GM12801 (cell line): ENCODE measurements around the gene DNAH14.

Source experiments
- TF ChIP-seq, protein P1 (sequence below): IDR thresholded peaks from one replicate; pipeline ENCODE4 v1.5.1; 2011; ENCODE audit warnings: control low read depth; ENCODE audit not compliant: insufficient read length; ENCODE audit errors: extremely low read depth

DNAH14 gene

DNA sequence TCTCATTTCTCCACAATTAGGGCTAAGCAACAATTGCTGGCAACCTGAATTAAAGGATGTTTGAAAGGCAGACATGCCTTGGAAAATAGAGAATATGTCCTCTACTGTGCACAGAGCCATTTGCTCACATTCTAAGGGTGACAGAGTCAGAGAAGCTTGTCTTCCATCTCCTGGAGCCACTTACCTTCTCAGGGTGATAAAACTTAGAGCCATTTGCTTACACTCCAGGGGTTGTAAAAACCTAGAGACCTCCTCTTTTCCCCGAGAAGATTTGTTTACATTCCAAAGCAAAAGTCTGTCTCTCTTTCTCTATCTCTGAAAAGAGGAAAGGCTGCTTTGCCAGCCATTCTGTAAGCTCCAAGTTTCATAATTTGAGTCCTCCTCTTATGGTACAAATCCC, 437.1 kb downstream of the DNAH14 start:
- TF ChIP-seq, protein P1, sequence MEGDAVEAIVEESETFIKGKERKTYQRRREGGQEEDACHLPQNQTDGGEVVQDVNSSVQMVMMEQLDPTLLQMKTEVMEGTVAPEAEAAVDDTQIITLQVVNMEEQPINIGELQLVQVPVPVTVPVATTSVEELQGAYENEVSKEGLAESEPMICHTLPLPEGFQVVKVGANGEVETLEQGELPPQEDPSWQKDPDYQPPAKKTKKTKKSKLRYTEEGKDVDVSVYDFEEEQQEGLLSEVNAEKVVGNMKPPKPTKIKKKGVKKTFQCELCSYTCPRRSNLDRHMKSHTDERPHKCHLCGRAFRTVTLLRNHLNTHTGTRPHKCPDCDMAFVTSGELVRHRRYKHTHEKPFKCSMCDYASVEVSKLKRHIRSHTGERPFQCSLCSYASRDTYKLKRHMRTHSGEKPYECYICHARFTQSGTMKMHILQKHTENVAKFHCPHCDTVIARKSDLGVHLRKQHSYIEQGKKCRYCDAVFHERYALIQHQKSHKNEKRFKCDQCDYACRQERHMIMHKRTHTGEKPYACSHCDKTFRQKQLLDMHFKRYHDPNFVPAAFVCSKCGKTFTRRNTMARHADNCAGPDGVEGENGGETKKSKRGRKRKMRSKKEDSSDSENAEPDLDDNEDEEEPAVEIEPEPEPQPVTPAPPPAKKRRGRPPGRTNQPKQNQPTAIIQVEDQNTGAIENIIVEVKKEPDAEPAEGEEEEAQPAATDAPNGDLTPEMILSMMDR, result no peak

DNA sequence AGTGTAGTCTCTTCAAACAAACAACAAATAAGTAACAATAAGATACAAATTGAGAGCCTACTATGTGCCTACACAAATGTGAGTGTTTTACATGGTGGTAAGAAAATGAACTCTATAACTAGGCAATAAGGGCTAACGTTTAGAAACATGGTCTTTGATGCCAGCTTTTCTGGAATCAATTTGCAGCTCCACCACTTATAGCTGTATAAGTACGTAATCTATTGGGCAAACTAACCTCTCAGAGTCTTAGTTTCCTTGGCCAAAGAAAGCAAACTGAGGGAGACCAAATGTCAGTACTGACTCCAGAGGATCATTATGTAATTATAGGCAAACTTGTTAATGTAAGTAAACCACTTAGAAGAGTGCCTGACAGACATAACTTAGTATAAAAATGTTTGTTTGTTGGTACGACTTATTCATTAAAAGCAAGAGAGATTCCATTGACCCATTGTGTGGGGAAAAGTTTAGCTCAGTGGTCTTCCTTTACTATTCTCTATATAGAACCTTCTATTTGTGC, 438.6 kb downstream of the DNAH14 start:
- TF ChIP-seq, protein P1, result no peak

DNA sequence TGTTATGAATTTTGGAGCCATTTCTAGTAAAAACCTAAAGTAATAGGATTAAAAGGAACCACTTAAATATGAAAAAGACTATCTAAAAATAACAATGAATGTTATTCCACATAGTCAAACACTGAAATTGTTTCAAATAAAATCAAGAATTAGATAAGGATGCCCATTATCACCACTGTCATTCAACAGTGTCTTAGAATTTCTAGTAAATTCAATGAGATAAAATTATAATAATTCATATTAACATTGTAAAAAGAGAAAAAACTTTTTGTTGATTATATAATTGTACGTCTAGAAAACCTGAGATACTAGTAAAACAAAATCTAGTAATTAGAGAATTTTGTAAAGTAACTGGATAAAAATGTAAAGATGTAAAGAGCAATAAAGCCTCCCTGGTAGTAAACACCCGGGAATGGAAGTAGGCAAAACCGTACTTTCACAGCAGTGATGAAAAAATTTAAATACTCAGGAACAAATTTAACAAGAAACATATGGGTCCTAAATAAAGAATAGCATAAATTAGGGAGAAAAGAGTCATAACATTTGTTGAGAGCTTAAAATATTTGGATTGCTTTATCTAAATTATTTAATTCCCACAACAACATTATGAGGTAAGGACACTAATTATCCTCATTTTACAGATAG, 442.0 kb downstream of the DNAH14 start:
- TF ChIP-seq, protein P1, result no peak

DNA sequence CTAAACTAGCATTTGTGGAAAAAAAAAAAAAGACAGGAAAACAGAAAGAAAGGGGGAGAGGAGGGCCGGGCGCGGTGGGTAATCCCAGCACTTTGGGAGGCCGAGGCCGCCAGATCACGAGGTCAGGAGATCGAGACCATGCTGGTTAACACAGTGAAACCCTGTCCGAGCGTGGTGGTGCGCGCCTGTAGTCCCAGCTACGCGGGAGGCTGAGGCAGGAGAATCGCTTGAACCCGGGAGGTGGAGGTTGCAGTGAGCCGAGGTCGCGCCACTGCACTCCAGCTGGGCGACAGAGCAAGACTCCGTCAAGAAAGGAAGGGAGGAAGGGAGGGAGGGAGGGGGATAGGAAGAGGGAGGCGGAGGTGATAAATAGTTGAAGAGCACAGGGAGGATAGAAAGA, 443.7 kb downstream of the DNAH14 start:
- TF ChIP-seq, protein P1, result no peak

DNA sequence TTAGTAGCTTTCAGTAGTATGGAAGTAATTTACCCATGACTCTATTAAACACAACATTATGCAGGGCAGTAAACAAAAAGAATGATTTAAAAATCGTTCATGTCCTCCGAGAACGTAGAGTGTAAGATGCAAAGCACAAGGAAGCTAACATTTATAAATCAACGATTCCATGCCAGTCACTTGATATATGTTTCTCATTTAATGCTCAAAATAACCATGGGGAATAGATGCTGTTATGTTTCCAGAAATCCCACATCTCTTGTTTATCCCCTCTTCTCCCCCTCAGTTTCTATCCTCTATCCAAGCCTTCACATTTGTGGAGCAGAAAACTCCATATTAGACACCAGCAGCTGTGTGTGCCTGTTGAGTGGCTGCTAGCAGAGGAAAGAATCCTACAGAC, 445.5 kb downstream of the DNAH14 start:
- TF ChIP-seq, protein P1, result no peak

DNA sequence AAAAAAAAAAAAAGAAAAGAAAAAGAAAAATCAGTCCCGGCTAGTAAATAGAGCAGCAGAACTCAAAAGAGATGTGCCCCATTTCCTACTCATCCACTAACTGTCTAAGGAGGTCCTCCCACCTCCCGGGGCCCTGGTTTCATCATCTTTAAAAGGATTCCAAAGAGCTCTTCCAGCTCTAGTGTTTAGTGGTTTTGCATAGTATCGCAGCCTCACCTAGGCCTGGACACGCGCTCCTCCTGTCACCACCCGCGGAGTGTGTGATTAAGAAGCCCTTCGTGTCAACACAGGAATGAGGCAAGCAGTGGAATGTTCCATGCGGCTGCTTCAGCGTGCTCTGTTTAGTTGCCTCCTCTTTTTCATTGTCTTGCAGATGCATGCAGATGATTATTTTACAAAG, 449.4 kb downstream of the DNAH14 start:
- TF ChIP-seq, protein P1, result no peak

DNA sequence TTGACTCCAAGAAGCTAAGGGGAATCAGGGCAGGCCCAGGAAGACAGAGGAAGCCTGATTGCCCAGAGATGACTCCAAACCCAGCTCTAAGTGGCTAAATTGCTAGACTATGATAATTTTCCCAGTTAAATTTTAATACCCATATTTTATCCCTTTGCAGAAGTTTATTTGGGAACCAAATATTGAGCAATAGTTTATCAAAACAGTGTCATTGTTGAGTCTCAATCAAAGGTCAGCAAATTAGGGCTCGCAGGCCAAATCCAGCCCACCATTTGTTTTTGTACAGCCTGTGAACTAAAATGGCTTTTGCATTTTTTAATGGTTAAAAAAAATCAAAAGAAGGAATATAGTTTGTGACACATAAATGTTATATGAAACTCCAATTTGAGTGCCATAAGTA, 451.2 kb downstream of the DNAH14 start:
- TF ChIP-seq, protein P1, result no peak
